ENCODE results near the gene HNRNPH3.

The HNRNPH3 gene

DNA sequence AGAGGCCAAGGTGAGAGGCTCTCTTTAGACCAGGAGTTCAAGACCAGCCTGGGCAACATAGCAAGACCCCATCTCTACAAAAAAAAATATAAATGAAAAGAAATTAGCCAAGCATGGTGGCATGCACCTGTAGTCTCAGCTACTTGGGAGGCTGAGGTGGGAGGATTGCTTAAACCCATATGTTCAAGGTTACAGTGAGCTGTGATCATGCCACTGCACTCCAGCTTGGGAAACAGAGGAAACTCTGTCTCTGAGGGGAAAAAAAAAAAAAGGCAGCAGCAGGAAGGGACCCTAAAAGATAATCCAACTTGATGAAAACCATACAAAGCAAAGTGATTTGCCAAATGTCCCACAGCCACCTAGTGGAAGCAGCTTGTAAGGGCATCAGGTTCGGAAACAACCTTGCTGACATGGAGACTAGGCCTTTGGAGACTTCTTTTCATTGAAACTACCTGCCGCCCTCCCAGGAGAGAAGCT lies 16.4 kb downstream of the HNRNPH3 start:
- Histone ChIP-seq H3F3A (ENCODE audit: insufficient read depth, low read length) (peaks cover 28% of the 10 kb centered on the region), H3K4me1 (ENCODE audit: low read length) (no peaks in the 10 kb centered on the region), H3K27me3 (replicated peaks; ENCODE audit: insufficient read depth, low read length) (no peaks in the 10 kb centered on the region), H2AFZ (ENCODE audit: low read length) (no peak overlapping the region), H3K4me2 (ENCODE audit: low read depth, low read length) (no peak overlapping the region), H4K20me1 (ENCODE audit: insufficient read depth, low read length) (no peaks in the 10 kb centered on the region; the same call in 1 of the 2 replicates), H3K36me3 (replicated peaks; ENCODE audit: insufficient read depth, low read length) (peaks cover 1% of the 10 kb centered on the region; the same call in 1 of the 2 replicates), H3K9me2 (replicated peaks; ENCODE audit: insufficient read depth, low read length) (no peaks in the 10 kb centered on the region), H3K9ac (ENCODE audit: low read length) (no peak overlapping the region), H3K9me3 (replicated peaks; ENCODE audit: insufficient read depth, low read length) (no peaks in the 10 kb centered on the region), H3K27ac (ENCODE audit: low read length) (no peak overlapping the region), H3K79me2 (ENCODE audit: low read length) (0 out of 2 replicates have a peak, but pooled peaks cover under 1% of the 10 kb centered on the region), H3K4me3 (ENCODE audit: low read length) (no peak overlapping the region)
- no peak for TF ChIP-seq EZH2 (optimal IDR thresholded peaks at IDR 0.05; ENCODE audit: low read depth, low read length)
- TF ChIP-seq, protein P1, sequence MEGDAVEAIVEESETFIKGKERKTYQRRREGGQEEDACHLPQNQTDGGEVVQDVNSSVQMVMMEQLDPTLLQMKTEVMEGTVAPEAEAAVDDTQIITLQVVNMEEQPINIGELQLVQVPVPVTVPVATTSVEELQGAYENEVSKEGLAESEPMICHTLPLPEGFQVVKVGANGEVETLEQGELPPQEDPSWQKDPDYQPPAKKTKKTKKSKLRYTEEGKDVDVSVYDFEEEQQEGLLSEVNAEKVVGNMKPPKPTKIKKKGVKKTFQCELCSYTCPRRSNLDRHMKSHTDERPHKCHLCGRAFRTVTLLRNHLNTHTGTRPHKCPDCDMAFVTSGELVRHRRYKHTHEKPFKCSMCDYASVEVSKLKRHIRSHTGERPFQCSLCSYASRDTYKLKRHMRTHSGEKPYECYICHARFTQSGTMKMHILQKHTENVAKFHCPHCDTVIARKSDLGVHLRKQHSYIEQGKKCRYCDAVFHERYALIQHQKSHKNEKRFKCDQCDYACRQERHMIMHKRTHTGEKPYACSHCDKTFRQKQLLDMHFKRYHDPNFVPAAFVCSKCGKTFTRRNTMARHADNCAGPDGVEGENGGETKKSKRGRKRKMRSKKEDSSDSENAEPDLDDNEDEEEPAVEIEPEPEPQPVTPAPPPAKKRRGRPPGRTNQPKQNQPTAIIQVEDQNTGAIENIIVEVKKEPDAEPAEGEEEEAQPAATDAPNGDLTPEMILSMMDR (IDR thresholded peaks at IDR 0.05; ENCODE audit: low read length), result peak; percentile 69
- DNase-seq, result peak; percentile 63

DNA sequence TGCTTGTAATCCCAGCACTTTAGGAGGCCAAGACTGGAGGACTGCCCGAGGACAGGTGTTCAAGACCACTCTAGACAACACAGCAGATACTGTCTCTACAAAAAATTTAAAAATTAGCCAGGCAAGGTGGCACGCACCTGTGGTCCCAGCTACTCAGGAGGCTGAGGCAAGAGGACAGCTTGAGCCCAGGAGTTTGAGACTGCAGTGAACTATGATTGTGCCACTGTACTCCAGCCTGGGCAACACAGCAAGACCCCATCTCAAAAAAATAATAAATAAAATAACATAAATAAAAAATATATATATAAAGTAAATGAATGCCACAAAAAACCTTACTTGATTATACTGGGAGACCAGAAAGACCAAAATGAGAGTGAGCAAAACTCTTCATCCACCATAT lies 21.7 kb downstream of the HNRNPH3 start:
- no peaks in the 10 kb centered on the region for H3K9me2 ChIP-seq (replicated peaks; ENCODE audit: insufficient read depth, low read length)
- H3K4me2 ChIP-seq (ENCODE audit: low read depth, low read length), result no peak overlapping the region
- no peaks in the 10 kb centered on the region for H3K36me3 ChIP-seq (replicated peaks; ENCODE audit: insufficient read depth, low read length)
- TF ChIP-seq EZH2 (optimal IDR thresholded peaks at IDR 0.05; ENCODE audit: low read depth, low read length), result no peak
- TF ChIP-seq, protein P1 (IDR thresholded peaks at IDR 0.05; ENCODE audit: low read length), result no peak
- TF ChIP-seq EZH2phosphoT487 (IDR thresholded peaks at IDR 0.05; ENCODE audit: low read length), result no peak
- no peaks in the 10 kb centered on the region for H3F3A ChIP-seq (ENCODE audit: insufficient read depth, low read length)
- no peak overlapping the region for H2AFZ ChIP-seq (ENCODE audit: low read length)
- H3K27me3 ChIP-seq (replicated peaks; ENCODE audit: insufficient read depth, low read length), result no peaks in the 10 kb centered on the region
- no peaks in the 10 kb centered on the region for H3K4me1 ChIP-seq (ENCODE audit: low read length)
- H3K79me2 ChIP-seq (ENCODE audit: low read length), result no peaks in the 10 kb centered on the region
- H3K27ac ChIP-seq (ENCODE audit: low read length), result no peak overlapping the region
- no peak overlapping the region for H3K9ac ChIP-seq (ENCODE audit: low read length)
- DNase-seq, result no peak
- no peak overlapping the region for H3K4me3 ChIP-seq (ENCODE audit: low read length)
- H3K9me3 ChIP-seq (replicated peaks; ENCODE audit: insufficient read depth, low read length), result no peaks in the 10 kb centered on the region
- no peaks in the 10 kb centered on the region for H4K20me1 ChIP-seq (ENCODE audit: insufficient read depth, low read length)

DNA sequence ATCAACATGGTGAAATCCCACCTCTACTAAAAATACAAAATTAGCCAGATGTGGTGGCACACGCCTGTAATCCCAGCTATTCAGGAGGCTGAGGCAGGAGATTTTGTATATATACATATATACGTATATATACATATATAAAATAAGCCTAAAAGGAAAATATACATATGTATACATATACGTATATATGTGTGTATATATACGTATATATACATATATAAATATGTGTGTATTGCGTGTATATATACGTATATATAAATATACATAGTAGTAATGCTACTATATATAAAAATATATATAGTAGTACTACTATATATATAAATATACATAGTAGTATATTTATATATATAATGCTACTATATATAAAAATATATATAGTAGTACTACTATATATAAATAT lies 27.3 kb downstream of the HNRNPH3 start:
- Histone ChIP-seq H3K4me1 (ENCODE audit: low read length) (no peaks in the 10 kb centered on the region), H3K9ac (ENCODE audit: low read length) (no peak overlapping the region), H4K20me1 (ENCODE audit: insufficient read depth, low read length) (no peaks in the 10 kb centered on the region), H3K9me3 (replicated peaks; ENCODE audit: insufficient read depth, low read length) (no peaks in the 10 kb centered on the region), H3F3A (ENCODE audit: insufficient read depth, low read length) (no peaks in the 10 kb centered on the region), H3K4me2 (ENCODE audit: low read depth, low read length) (no peak overlapping the region), H3K9me2 (replicated peaks; ENCODE audit: insufficient read depth, low read length) (no peaks in the 10 kb centered on the region), H3K27me3 (replicated peaks; ENCODE audit: insufficient read depth, low read length) (no peaks in the 10 kb centered on the region), H3K79me2 (ENCODE audit: low read length) (no peaks in the 10 kb centered on the region), H2AFZ (ENCODE audit: low read length) (no peak overlapping the region), H3K36me3 (replicated peaks; ENCODE audit: insufficient read depth, low read length) (no peaks in the 10 kb centered on the region), H3K4me3 (ENCODE audit: low read length) (no peak overlapping the region), H3K27ac (ENCODE audit: low read length) (no peak overlapping the region)
- TF ChIP-seq, protein P1 (IDR thresholded peaks at IDR 0.05; ENCODE audit: low read length), result no peak
- TF ChIP-seq EZH2phosphoT487 (IDR thresholded peaks at IDR 0.05; ENCODE audit: low read length), result no peak
- no peak for TF ChIP-seq EZH2 (optimal IDR thresholded peaks at IDR 0.05; ENCODE audit: low read depth, low read length)
- no peak for DNase-seq
